SK-N-SH (cell line): Measurements from ENCODE around the gene FBF1.

ENCODE experiments used
- EP300 ChIP-seq, 2 experiments: IDR thresholded peaks; 2 replicates each; pipeline versions ENCODE4 v1.4.0 to v1.6.1; 2012; ENCODE audit warnings: borderline replicate concordance in 1 of 2, low read depth in 1 of 2, low read length in 1 of 2
- MAX ChIP-seq: IDR thresholded peaks from 2 replicates; pipeline ENCODE4 v1.4.0; 2012; ENCODE audit warnings: low read depth

GRCh38 chr17:75875940-75876189 lies 65.0 kb downstream of the FBF1 start:
- TF ChIP-seq MAX, result 0 out of 2 replicates have a peak, but pooled peaks have one; percentile 18
- no peak for TF ChIP-seq EP300 (IDR thresholded peaks at IDR 0.05; ENCODE audit: borderline replicate concordance in 1 of 2, low read depth in 1 of 2, low read length in 1 of 2)
